Keratinocyte (primary cell): ENCODE results near the gene GALNT9. TPM values are rescaled to one million over a fixed set of nuclear protein-coding genes. Genes with fewer than 3 reads are reported as not detected.

Source experiments
- DNase-seq: peaks from one replicate; pipeline ENCODE4 v3.0.0-alpha.2; 2011; ENCODE audit warnings: low read depth, missing footprints, low spot score
- FAIRE-seq: peaks from 2 replicates; lab custom pipeline; 2011; peaks lifted over from hg19 to GRCh38; lab: Jason Lieb, UNC
- H2AFZ ChIP-seq: 2 replicates; pipeline ENCODE4 v1.6.0; 2012; ENCODE audit warnings: low read length, control low read depth, inconsistent platforms; ENCODE audit not compliant: control insufficient read depth
- H3K27ac ChIP-seq: 2 replicates; pipeline ENCODE4 v1.5.1; 2011; ENCODE audit warnings: low read length; ENCODE audit not compliant: control insufficient read depth, insufficient read depth
- H3K27me3 ChIP-seq: 3 replicates; pipeline ENCODE4 v1.6.0; 2011; ENCODE audit warnings: low read length; ENCODE audit not compliant: control insufficient read depth, insufficient read depth; ENCODE audit errors: extremely low read depth
- H3K36me3 ChIP-seq, 2 experiments: 2 replicates in 1 of 2; 3 replicates in 1 of 2; pipeline ENCODE4 v1.5.1; 2011; ENCODE audit warnings: low read length in 2 of 2, mild to moderate bottlenecking in 1 of 2; ENCODE audit not compliant: control insufficient read depth in 2 of 2, insufficient read depth in 2 of 2; ENCODE audit errors: extremely low read depth in 1 of 2
- H3K4me1 ChIP-seq: 3 replicates; pipeline ENCODE4 v1.5.1; 2011; ENCODE audit warnings: low read length; ENCODE audit not compliant: control insufficient read depth, insufficient read depth; ENCODE audit errors: extremely low read depth
- H3K4me2 ChIP-seq: 3 replicates; pipeline ENCODE4 v1.6.0; 2011; ENCODE audit warnings: low read depth, low read length; ENCODE audit not compliant: control insufficient read depth, insufficient read depth; ENCODE audit errors: extremely low read depth
- H3K4me3 ChIP-seq, 3 experiments: fragments of 200-600 bp in 1 of 3; sonication (generic) in 1 of 3; 2 replicates in 2 of 3; 3 replicates in 1 of 3; pipeline ENCODE4 v1.5.1; 2011 to 2016; ENCODE audit warnings: low read length in 3 of 3, mild to moderate bottlenecking in 3 of 3, control low read depth in 2 of 3, inconsistent platforms in 1 of 3, low read depth in 1 of 3, mixed read lengths in 1 of 3, mixed run types in 1 of 3, moderate library complexity in 1 of 3; ENCODE audit not compliant: control insufficient read depth in 2 of 3, insufficient read depth in 2 of 3; ENCODE audit errors: extremely low read depth in 1 of 3
- H3K79me2 ChIP-seq: 2 replicates; pipeline ENCODE4 v1.6.0; 2012; ENCODE audit warnings: low read length; ENCODE audit not compliant: control insufficient read depth, insufficient read depth
- H3K9ac ChIP-seq: 3 replicates; pipeline ENCODE4 v1.6.0; 2011; ENCODE audit warnings: low read length; ENCODE audit not compliant: control insufficient read depth, insufficient read depth; ENCODE audit errors: extremely low read depth
- H3K9me1 ChIP-seq: 3 replicates; pipeline ENCODE4 v1.6.0; 2011; ENCODE audit warnings: low read length; ENCODE audit not compliant: control insufficient read depth, insufficient read depth; ENCODE audit errors: extremely low read depth
- H3K9me3 ChIP-seq: 2 replicates; pipeline ENCODE4 v1.5.1; 2012; ENCODE audit warnings: low read depth, low read length; ENCODE audit not compliant: control insufficient read depth
- H4K20me1 ChIP-seq: 3 replicates; pipeline ENCODE4 v1.6.0; 2011; ENCODE audit warnings: low read length; ENCODE audit not compliant: control insufficient read depth, insufficient read depth; ENCODE audit errors: extremely low read depth
- CTCF ChIP-seq, 3 experiments: IDR thresholded peaks in 1 of 3; conservative IDR thresholded peaks in 1 of 3; optimal IDR thresholded peaks in 1 of 3; 2 replicates in 2 of 3; 3 replicates in 1 of 3; pipeline versions ENCODE3 to v1.5.1; 2011; ENCODE audit warnings: low read length in 3 of 3, mild to moderate bottlenecking in 3 of 3, moderate library complexity in 2 of 3, control low read depth in 1 of 3, inconsistent platforms in 1 of 3; ENCODE audit not compliant: insufficient read depth in 2 of 3; ENCODE audit errors: extremely low read depth in 1 of 3
- EZH2 ChIP-seq: IDR thresholded peaks from one replicate; pipeline ENCODE4 v1.6.1; 2012; ENCODE audit warnings: inconsistent platforms, mild to moderate bottlenecking, low read length, moderate library complexity
- dilution Hi-C: fragments of 300-500 bp; cut with MboI; formaldehyde crosslinking; loops from one replicate; pipeline ENCODE4 v1.7.0; 2020; ENCODE audit warnings: low sequenced_read_pairs; ENCODE audit not compliant: extremely low pct_ligation_motif_present
- polyA plus RNA-seq, 5 experiments: library from polyadenylated mRNA; depleted of rRNA in 3 of 5; stranded (reverse) in 3 of 5; stranded (forward) in 1 of 5; unstranded in 1 of 5; fragments of >200 nt; gene quantifications; 1 replicate in 1 of 5; 2 replicates in 3 of 5; 3 replicates in 1 of 5; pipeline versions ENCODE4 v1.2.1 to v1.2.3, GENCODE V29; 2011 to 2012; ENCODE audit warnings: missing spikeins in 2 of 5, low read depth in 1 of 5, low replicate concordance in 1 of 5

The GALNT9 gene
- polyA plus RNA-seq, 1 donor (not counting 4 experiments of a cell fraction or from before 2014, with no cell fraction given) = not detected

- Histone ChIP-seq H3K9me1 (no peaks in the 10 kb centered on the region), H3K4me3 (no peak overlapping the region), H3K4me1 (no peaks in the 10 kb centered on the region), H3K9me3 (no peaks in the 10 kb centered on the region), H3K27ac (no peak overlapping the region), H3K79me2 (no peaks in the 10 kb centered on the region), H2AFZ (no peak overlapping the region), H3K4me2 (no peak overlapping the region), H4K20me1 (no peaks in the 10 kb centered on the region), H3K27me3 (peaks cover 33% of the 10 kb centered on the region), H3K9ac (no peak overlapping the region), H3K36me3 (no peaks in the 10 kb centered on the region)
- DNase-seq = no peak
- TF ChIP-seq CTCF (optimal IDR thresholded peaks at IDR 0.05 in 1 of 3, IDR thresholded peaks at IDR 0.05 in 1 of 3, conservative IDR thresholded peaks at IDR 0.05 in 1 of 3; ENCODE audit: extremely low read depth in 1 of 3, insufficient read depth in 2 of 3, low read length in 3 of 3) (no peak), EZH2 (no peak)
- FAIRE-seq = no peak
- dilution Hi-C loops = no loop called here
Observed at GRCh38 chr12:132204063-132204792, 125.2 kb downstream of the GALNT9 start.

GRCh38 chr12:132202929-132203721, 126.3 kb downstream of the GALNT9 start:
- no peaks in the 10 kb centered on the region for H3K9me1 ChIP-seq
- H3K9ac ChIP-seq = no peak overlapping the region
- no peaks in the 10 kb centered on the region for H3K4me1 ChIP-seq
- no peak for DNase-seq
- no peak for TF ChIP-seq EZH2
- no peak for TF ChIP-seq CTCF (optimal IDR thresholded peaks at IDR 0.05 in 1 of 3, IDR thresholded peaks at IDR 0.05 in 1 of 3, conservative IDR thresholded peaks at IDR 0.05 in 1 of 3; ENCODE audit: extremely low read depth in 1 of 3, insufficient read depth in 2 of 3, low read length in 3 of 3)
- no peaks in the 10 kb centered on the region for H3K36me3 ChIP-seq
- no peak overlapping the region for H3K4me3 ChIP-seq
- peaks cover 33% of the 10 kb centered on the region for H3K27me3 ChIP-seq
- no peaks in the 10 kb centered on the region for H3K9me3 ChIP-seq
- H2AFZ ChIP-seq = no peak overlapping the region
- FAIRE-seq = no peak
- H3K27ac ChIP-seq = no peak overlapping the region
- no peak overlapping the region for H3K4me2 ChIP-seq
- no peaks in the 10 kb centered on the region for H4K20me1 ChIP-seq
- H3K79me2 ChIP-seq = no peaks in the 10 kb centered on the region
- dilution Hi-C loops = no loop called here
